MM.1S (cell line): ENCODE measurements around the gene WFDC1.

Source experiments
- DNase-seq: peaks from one replicate; pipeline ENCODE4 v3.0.0-alpha.2; 2015
- H2AFZ ChIP-seq: fragments of 300-600 bp; sonication (generic); 2 replicates; pipeline ENCODE4 v1.6.0; 2016; ENCODE audit warnings: antibody characterized with exemption, low read length
- H3F3A ChIP-seq: fragments of 300-600 bp; sonication (generic); 2 replicates; pipeline ENCODE4 v1.6.1; 2016; ENCODE audit warnings: mild to moderate bottlenecking, antibody characterized with exemption, low read length, moderate library complexity, mixed read lengths; ENCODE audit not compliant: insufficient read depth
- H3K27ac ChIP-seq: fragments of 300-600 bp; sonication (generic); 2 replicates; pipeline ENCODE4 v1.5.1; 2016; ENCODE audit warnings: mild to moderate bottlenecking, low read length
- H3K27me3 ChIP-seq: fragments of 300-600 bp; sonication (generic); replicated peaks from 2 replicates; pipeline ENCODE4 v1.6.0; 2016; ENCODE audit warnings: low read length; ENCODE audit not compliant: insufficient read depth
- H3K36me3 ChIP-seq: fragments of 300-600 bp; sonication (generic); replicated peaks from 2 replicates; pipeline ENCODE4 v1.6.1; 2016; ENCODE audit warnings: mild to moderate bottlenecking, low read length, mixed read lengths; ENCODE audit not compliant: insufficient read depth
- H3K4me1 ChIP-seq: fragments of 300-600 bp; sonication (generic); 2 replicates; pipeline ENCODE4 v1.6.1; 2016; ENCODE audit warnings: low read length, mixed read lengths
- H3K4me2 ChIP-seq: fragments of 300-600 bp; sonication (generic); 2 replicates; pipeline ENCODE4 v1.6.0; 2016; ENCODE audit warnings: low read depth, low read length
- H3K4me3 ChIP-seq: fragments of 300-600 bp; sonication (generic); 2 replicates; pipeline ENCODE4 v1.5.1; 2016; ENCODE audit warnings: low read length, mixed read lengths
- H3K79me2 ChIP-seq: fragments of 300-600 bp; sonication (generic); 2 replicates; pipeline ENCODE4 v1.6.1; 2016; ENCODE audit warnings: mixed run types, low read length, mixed read lengths
- H3K9ac ChIP-seq: fragments of 300-600 bp; sonication (generic); 2 replicates; pipeline ENCODE4 v1.6.1; 2016; ENCODE audit warnings: low read length, mixed read lengths
- H3K9me2 ChIP-seq: fragments of 300-600 bp; sonication (generic); replicated peaks from 2 replicates; pipeline ENCODE4 v1.6.1; 2016; ENCODE audit warnings: mild to moderate bottlenecking, low read length, mixed read lengths; ENCODE audit not compliant: insufficient read depth
- H3K9me3 ChIP-seq: fragments of 300-600 bp; sonication (generic); replicated peaks from 2 replicates; pipeline ENCODE4 v1.6.1; 2016; ENCODE audit warnings: mild to moderate bottlenecking, low read length, mixed read lengths; ENCODE audit not compliant: insufficient read depth
- H4K20me1 ChIP-seq: fragments of 300-600 bp; sonication (generic); 2 replicates; pipeline ENCODE4 v1.6.1; 2016; ENCODE audit warnings: mild to moderate bottlenecking, low read length, moderate library complexity, mixed read lengths; ENCODE audit not compliant: insufficient read depth
- EZH2 ChIP-seq: fragments of 300-600 bp; sonication (generic); optimal IDR thresholded peaks from 2 replicates; pipeline ENCODE3; 2017; ENCODE audit warnings: low read depth, mild to moderate bottlenecking, antibody characterized with exemption, low read length, mixed read lengths
- EZH2phosphoT487 ChIP-seq: fragments of 300-600 bp; sonication (generic); IDR thresholded peaks from 2 replicates; pipeline ENCODE4 v1.6.1; 2018; ENCODE audit warnings: antibody characterized with exemption, low read length
- TF ChIP-seq, protein P1 (sequence below): fragments of 300-600 bp; sonication (generic); IDR thresholded peaks from 2 replicates; pipeline ENCODE4 v1.5.1; 2016; ENCODE audit warnings: antibody characterized with exemption, low read length, mixed read lengths

WFDC1 gene

DNA sequence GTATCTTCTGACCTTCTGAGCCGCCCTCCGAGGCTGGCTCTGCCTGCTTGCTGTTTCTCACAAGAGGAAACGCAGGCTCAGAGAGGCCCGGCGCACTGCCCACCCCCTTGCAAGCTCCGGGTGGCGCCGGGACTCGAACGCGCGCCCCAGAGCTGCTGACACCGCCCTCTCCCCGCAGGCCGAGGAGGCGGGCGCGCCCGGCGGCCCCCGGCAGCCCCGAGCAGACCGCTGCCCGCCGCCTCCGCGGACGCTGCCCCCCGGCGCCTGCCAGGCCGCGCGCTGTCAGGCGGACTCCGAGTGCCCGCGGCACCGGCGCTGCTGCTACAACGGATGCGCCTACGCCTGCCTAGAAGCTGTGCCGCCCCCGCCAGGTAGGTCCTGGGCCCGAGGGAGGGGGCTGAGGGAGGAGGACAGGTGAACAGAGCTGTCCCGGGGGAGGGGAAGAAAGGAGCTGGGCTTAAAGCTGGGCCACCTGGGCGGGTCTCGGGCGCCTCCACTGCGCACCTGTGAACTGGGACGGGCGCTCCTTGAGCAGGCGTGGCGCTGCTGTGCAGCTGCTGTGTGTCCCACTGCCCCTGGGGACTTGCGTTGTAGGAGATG lies 18.2 kb downstream of the WFDC1 start:
- H3K27ac ChIP-seq, result no peak overlapping the region
- no peaks in the 10 kb centered on the region for H3K36me3 ChIP-seq
- no peak overlapping the region for H3K9ac ChIP-seq
- no peaks in the 10 kb centered on the region for H4K20me1 ChIP-seq
- H3K4me1 ChIP-seq, result no peaks in the 10 kb centered on the region
- H3K27me3 ChIP-seq, result peaks cover 43% of the 10 kb centered on the region
- no peak overlapping the region for H3K4me2 ChIP-seq
- DNase-seq, result no peak
- no peaks in the 10 kb centered on the region for H3K9me3 ChIP-seq
- no peaks in the 10 kb centered on the region for H3K9me2 ChIP-seq
- no peaks in the 10 kb centered on the region for H3K79me2 ChIP-seq
- H3K4me3 ChIP-seq, result no peak overlapping the region
- TF ChIP-seq, protein P1, sequence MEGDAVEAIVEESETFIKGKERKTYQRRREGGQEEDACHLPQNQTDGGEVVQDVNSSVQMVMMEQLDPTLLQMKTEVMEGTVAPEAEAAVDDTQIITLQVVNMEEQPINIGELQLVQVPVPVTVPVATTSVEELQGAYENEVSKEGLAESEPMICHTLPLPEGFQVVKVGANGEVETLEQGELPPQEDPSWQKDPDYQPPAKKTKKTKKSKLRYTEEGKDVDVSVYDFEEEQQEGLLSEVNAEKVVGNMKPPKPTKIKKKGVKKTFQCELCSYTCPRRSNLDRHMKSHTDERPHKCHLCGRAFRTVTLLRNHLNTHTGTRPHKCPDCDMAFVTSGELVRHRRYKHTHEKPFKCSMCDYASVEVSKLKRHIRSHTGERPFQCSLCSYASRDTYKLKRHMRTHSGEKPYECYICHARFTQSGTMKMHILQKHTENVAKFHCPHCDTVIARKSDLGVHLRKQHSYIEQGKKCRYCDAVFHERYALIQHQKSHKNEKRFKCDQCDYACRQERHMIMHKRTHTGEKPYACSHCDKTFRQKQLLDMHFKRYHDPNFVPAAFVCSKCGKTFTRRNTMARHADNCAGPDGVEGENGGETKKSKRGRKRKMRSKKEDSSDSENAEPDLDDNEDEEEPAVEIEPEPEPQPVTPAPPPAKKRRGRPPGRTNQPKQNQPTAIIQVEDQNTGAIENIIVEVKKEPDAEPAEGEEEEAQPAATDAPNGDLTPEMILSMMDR, result no peak
- no peak for TF ChIP-seq EZH2phosphoT487
- no peak for TF ChIP-seq EZH2
- H3F3A ChIP-seq, result no peaks in the 10 kb centered on the region
- H2AFZ ChIP-seq, result no peak overlapping the region

DNA sequence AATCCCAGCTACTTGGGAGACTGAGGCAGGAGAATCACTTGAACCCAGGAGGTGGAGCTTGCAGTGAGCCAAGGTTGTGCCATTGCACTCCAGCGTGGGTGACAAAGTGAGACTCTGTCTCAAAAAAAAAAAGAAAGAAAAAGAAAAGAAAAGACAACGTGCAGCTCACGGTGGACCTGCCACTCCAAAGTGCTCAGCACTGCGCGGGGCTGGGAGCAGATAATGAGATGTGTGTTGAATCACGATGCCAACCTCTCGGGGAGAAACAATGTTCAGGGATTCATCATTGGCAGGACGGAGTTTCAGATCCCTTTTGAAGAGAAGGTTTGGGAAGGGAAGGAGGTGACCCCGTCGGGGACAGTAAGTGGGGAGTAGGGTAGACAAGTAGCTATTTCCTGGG lies 19.2 kb downstream of the WFDC1 start:
- no peaks in the 10 kb centered on the region for H4K20me1 ChIP-seq
- H3K4me3 ChIP-seq, result no peak overlapping the region
- H3K9me2 ChIP-seq, result no peaks in the 10 kb centered on the region
- no peak overlapping the region for H3K9ac ChIP-seq
- H2AFZ ChIP-seq, result no peak overlapping the region
- TF ChIP-seq, protein P1, result no peak
- TF ChIP-seq EZH2 (no peak), EZH2phosphoT487 (no peak)
- no peaks in the 10 kb centered on the region for H3K79me2 ChIP-seq
- H3K4me2 ChIP-seq, result no peak overlapping the region
- H3K27ac ChIP-seq, result no peak overlapping the region
- no peaks in the 10 kb centered on the region for H3K36me3 ChIP-seq
- DNase-seq, result no peak
- no peaks in the 10 kb centered on the region for H3K4me1 ChIP-seq
- no peaks in the 10 kb centered on the region for H3K9me3 ChIP-seq
- H3F3A ChIP-seq, result no peaks in the 10 kb centered on the region
- H3K27me3 ChIP-seq, result peaks cover 38% of the 10 kb centered on the region

DNA sequence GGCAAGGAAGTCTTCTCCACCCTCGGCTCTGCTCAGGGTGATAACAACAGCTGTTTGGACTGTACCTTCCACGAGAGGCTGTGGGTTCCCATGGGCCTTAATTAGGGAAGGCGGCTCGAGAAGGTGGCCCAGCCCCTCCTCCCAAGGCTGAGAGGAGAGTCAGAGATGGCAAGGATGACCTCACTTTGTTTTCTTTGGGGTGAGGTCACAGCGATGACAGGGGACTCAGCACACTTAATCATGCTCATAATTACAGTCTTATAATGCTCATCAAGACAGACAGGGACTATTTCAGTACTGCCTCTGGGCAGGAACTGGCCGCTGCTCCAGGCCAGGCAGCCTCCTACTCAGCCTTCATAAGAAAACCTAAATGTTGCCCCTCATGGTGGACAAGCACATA lies 19.7 kb downstream of the WFDC1 start:
- Histone ChIP-seq H3K27me3 (peaks cover 33% of the 10 kb centered on the region), H3K9me2 (no peaks in the 10 kb centered on the region), H3K79me2 (no peaks in the 10 kb centered on the region), H4K20me1 (no peaks in the 10 kb centered on the region), H3K4me1 (no peaks in the 10 kb centered on the region), H3K4me2 (no peak overlapping the region), H3K9ac (no peak overlapping the region), H3K36me3 (no peaks in the 10 kb centered on the region), H3K9me3 (no peaks in the 10 kb centered on the region), H3K27ac (no peak overlapping the region), H3K4me3 (no peak overlapping the region), H3F3A (no peaks in the 10 kb centered on the region), H2AFZ (no peak overlapping the region)
- no peak for DNase-seq
- TF ChIP-seq, protein P1, result no peak
- TF ChIP-seq EZH2phosphoT487 (no peak), EZH2 (no peak)
